ENCODE data around the gene CD1D.

CD1D gene

DNA sequence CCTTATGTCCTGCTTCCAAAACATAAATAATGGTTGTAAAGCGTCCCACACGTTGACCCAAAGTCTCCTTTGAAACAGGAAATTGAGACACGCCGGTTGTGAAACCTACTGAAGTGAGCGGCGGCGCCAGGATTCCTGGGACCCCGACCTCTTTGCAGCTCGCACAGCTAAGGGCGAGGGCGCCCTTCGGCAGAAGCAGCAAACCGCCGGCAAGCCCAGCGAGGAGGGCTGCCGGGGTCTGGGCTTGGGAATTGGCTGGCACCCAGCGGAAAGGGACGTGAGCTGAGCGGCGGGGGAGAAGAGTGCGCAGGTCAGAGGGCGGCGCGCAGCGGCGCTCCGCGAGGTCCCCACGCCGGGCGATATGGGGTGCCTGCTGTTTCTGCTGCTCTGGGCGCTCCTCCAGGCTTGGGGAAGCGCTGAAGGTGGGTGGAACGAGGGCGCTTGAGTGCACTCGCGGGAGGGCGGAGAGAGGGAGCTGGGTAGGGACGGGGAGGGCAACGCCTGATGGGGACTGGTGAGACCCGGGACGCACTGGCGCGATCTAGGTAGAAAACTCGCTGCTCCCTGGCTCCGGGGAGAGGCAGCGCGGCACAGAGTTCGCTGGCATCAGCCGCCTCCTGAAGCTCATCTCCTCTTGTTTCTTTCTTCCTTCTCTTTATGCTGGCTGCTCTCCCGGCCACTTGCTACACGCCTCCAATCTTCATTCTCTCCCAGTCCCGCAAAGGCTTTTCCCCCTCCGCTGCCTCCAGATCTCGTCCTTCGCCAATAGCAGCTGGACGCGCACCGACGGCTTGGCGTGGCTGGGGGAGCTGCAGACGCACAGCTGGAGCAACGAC, at the start of gene CD1D:
TSS of gene CD1D (plus strand) at position 155 of the 836 bp plus-strand sequence. CDS start at position 362, 207 bp downstream.
- H3K4me3 ChIP-seq (ENCODE audit: control insufficient read depth, low read depth, low read length), result peak within 1 kb of the TSS; percentile 37
- no peak for TF ChIP-seq CTCF (conservative IDR thresholded peaks at IDR 0.05; ENCODE audit: control insufficient read depth, insufficient read depth, low read depth, low read length)
- DNase-seq (ENCODE audit: low read depth), result peak; percentile 4

- H3K4me3 ChIP-seq (ENCODE audit: control insufficient read depth, low read depth, low read length), result no peak overlapping the region
- no peak for TF ChIP-seq CTCF (conservative IDR thresholded peaks at IDR 0.05; ENCODE audit: control insufficient read depth, insufficient read depth, low read depth, low read length)
- no peak for DNase-seq (ENCODE audit: low read depth)
These were observed 49.5 kb upstream of the CD1D start for GRCh38 chr1:158131217-158131616.

DNA sequence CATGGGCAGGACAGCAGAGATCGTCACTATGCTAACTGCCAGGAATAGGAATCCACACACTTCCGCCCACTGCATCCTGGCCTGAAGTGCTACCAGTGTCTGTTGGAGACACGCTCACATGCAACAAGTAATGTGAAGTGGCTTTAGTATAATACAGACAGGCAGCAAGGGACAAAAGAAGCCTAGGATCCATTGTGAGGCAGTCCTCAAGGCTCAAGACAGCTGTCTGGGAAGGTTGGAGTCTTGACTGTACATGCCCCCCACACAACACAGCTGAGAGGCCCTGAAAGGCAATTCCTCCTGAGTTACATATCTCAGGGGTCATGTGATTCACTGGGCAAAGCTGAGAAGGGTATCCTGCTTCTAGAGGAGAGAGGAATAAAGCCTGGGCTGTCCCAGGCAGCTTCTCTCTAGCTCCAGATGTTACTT, 39.9 kb upstream of the CD1D start:
- DNase-seq (ENCODE audit: low read depth), result no peak
- TF ChIP-seq CTCF (conservative IDR thresholded peaks at IDR 0.05; ENCODE audit: control insufficient read depth, insufficient read depth, low read depth, low read length), result no peak
- H3K4me3 ChIP-seq (ENCODE audit: control insufficient read depth, low read depth, low read length), result no peak overlapping the region

- TF ChIP-seq CTCF (conservative IDR thresholded peaks at IDR 0.05; ENCODE audit: control insufficient read depth, insufficient read depth, low read depth, low read length), result no peak
- DNase-seq (ENCODE audit: low read depth), result peak; percentile 47
- H3K4me3 ChIP-seq (ENCODE audit: control insufficient read depth, low read depth, low read length), result no peak overlapping the region
These were observed 35.4 kb upstream of the CD1D start for GRCh38 chr1:158145173-158145719.

DNA sequence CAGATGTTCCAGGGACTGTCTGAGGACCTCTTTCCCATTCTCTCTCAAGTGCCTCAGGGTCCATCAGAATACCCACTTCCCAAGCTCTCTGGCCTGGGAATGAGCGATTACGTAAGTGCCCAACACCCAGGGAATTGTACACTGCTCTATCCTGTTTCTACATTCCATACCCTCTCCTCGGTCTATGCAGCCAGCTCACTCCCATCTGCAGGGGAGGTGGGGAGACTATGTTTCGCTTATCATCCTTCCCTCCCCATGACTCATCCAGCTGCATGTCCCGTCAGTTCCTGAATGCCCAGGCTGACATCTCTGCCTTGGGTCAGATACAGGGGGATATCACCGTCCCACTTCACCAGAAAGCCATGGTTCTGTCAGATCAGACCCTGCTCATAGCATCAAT, 34.5 kb upstream of the CD1D start:
- no peak overlapping the region for H3K4me3 ChIP-seq (ENCODE audit: control insufficient read depth, low read depth, low read length)
- no peak for TF ChIP-seq CTCF (conservative IDR thresholded peaks at IDR 0.05; ENCODE audit: control insufficient read depth, insufficient read depth, low read depth, low read length)
- DNase-seq (ENCODE audit: low read depth), result peak; percentile 69

GRCh38 chr1:158146739-158147138, 34.0 kb upstream of the CD1D start:
- no peak for TF ChIP-seq CTCF (conservative IDR thresholded peaks at IDR 0.05; ENCODE audit: control insufficient read depth, insufficient read depth, low read depth, low read length)

More at GRCh38 chr1:158146739-158147138, 34.0 kb upstream of the CD1D start:
- no peak for DNase-seq (ENCODE audit: low read depth)
- no peak overlapping the region for H3K4me3 ChIP-seq (ENCODE audit: control insufficient read depth, low read depth, low read length)
